Stimulated activated CD4-positive, alpha-beta T cell treated with anti-CD3 and anti-CD28 coated beads, TNF-alpha, amount 100 ng/mL, for 48 hours (primary cell): ENCODE measurements around the gene RTP2.

Source experiments
- DNase-seq, 3 donors: peaks; one replicate each; pipeline ENCODE4 v3.0.0-alpha.2; 2020; ENCODE audit warnings: low read depth in 3 of 3

RTP2 gene

DNA sequence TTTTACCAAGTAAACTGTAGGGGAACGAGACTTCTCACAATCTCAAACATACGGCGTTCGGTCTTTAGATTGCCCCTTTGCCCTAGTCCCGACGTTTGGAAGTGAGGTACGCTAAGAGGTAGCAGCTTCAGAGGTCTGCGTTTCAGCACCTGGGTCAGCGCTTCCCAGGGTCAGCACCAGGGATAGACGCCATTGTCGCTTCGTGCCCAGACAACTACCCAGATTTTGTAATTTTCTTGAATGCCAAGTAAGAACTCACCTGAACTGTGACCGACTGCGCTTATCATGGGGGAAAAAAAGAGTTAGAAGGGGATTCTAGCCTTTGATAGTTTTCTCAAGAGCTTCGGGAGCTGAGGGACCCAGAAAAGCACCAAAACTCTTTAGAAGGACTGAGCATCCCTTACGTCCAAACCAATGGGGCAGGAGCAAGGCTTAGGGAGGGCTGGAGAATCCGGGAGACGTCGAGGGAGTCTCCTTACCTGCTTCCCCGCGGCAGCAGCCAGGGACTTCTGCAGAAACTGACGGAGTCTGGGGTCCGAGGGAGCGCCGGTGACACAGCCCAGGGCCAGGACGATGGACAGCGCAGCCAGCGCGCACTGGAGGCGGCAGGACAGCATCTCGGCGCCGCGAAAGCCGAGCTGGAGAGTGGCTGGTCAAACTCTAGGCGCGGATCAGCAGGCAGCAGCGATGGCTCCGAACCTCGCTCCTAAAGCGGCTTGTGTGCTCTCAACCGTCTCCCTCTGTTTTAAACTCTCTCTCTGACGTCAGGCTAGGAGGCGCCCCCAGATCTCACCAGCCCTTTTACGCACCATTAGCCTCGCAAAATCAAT, 32.5 kb downstream of the RTP2 start, which contains the start of gene SST:
SST (minus strand) TSS at position 720 of the 830 bp plus-strand sequence; CDS start at position 617, 103 bp downstream.
- DNase-seq = peak in 1 of 3 donors; percentile 7

DNA sequence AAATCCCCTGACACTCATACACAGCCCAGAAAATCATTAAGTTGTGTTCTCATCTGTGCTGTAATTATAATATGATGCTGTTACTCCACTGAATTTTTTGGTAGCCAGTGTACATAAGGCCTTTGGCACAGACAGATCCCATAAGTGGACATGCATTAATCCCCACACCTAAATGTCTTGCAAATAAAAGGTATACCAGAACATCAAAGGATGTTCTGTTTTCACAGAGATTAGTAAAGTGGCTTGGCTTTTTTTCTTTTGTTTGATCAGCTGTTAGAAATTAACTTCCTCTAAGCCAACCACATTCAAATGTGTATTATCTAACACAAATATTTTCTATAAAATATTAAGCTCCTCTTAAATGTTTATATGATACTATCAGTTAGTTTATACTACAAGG, 34.8 kb downstream of the RTP2 start:
- no peak for DNase-seq

DNA sequence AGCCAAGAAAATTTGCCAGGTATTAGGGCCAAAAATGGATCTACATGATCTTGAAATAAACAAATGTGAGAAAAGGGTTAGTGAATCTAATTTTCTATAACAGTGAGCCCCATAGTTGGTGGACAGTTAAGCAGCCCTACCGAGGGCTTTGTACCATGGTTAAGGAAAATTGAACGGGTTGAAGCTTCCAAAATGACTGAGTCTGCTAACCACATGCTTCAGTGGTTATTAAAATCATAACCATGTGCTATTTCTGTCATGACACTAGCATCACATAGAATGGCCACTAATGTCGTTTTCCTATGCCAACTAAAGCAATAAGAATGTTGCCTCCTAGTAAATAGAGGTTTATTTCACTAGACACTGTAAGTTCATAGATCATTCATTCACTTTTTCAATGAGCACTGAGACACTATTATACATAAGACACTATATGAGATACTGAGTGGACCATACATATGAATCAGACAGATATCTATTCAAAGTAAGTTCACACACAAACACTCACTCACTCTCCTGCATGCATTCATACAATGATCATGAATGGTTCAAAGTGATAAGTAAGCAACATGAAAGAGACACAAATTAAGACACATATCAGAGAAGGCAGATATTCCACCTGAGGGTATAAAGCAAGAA, 36.5 kb downstream of the RTP2 start:
- no peak for DNase-seq

DNA sequence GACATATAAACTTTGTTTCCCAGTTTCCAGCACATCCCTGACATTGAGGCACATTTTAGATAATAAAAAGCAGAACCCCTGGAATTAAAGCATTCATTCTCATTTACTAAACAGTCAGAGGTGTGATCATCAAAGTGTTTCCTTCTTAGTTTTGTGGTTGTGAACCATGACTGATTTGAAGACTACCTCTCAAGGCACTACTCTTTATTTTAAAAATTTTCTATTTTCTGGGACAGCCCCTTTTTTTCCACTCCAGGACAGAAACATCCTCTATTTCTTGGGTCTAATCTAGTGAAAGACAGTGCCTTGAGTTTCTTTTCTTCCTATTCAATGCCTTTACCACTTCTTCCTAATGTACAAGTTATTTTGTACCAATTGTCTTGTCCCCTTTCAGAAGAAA, 37.3 kb downstream of the RTP2 start:
- DNase-seq = no peak

DNA sequence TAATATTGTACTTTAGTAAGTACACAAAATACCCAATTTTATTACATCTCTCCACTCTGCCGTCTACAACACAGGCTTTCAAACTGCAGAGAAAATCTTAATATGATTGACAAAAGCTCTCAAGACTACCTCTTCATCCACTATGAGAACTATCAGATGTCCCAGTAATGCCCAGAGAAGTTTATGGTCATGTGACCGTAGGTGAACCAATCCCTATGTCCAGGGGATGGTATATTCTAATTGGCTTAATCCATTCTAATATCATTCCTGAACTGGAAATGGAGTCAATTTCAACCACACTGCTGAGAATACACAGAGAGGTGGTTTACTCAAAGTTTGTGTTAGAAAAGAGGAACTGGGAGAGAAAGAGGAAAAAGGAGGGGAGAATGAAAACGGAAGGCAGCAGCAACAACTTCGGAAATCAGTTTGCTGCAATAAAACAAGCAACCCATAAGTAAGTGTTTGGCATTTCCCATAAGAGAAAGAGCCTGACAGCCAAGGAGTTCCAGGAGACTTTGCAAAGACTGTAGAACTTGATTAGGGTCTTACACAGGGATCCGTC, 39.4 kb downstream of the RTP2 start:
- DNase-seq = no peak

DNA sequence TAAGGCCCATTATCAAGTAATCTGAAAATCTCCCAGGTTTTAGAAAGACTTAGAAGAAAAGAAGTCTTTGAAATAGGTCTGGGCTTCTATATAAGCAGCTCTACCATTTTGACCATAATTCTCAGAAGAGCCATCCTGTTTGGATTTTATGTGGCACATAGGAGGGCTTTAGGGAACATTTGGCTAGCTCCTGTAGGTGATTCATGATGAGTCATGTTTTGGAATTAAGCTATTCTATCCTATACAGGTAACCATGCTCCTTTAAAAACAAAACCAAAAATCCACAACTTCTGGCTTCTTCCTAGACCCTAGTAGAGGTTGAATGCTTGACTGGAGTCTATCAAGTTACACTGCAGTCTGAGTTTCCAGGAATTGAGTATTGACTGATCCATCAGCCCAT, 41.1 kb downstream of the RTP2 start:
- DNase-seq = no peak

DNA sequence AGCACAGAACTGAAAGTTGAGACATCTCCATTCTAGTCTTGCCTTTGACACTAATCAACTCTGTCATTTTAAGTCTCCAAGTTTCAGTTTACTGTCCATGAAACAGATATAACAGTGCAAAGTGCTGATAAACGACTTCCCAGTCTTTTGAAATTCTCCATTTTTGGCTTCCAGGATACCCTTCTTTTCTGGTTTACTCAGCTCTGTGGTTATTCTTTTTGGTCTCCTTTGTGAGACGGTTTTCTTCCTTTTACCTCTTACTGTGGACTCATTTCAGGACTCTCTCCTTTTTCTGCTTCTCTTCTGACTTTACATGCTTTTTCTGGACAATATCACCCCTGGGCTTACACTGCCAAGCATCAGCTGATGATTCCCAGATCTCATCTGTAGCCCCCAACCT, 51.1 kb downstream of the RTP2 start:
- DNase-seq = no peak
